WTC11 (cell line): ENCODE results near the gene NDUFS3. TPM values are rescaled to one million over a fixed set of nuclear protein-coding genes. Genes with fewer than 3 reads are reported as not detected.
A peak's percentile ranks its signal among the peaks of the same experiment; 100 is the strongest.

Source experiments
- ATF3 ChIP-seq: sonication (generic); formaldehyde crosslinking; conservative IDR thresholded peaks from 2 replicates; pipeline ENCODE4 v1.8.1; 2022; ENCODE audit warnings: mild to moderate bottlenecking, missing genetic modification reagents
- CBFB ChIP-seq: sonication (generic); formaldehyde crosslinking; IDR thresholded peaks from 2 replicates; pipeline ENCODE4 v1.8.1; 2022; ENCODE audit warnings: mild to moderate bottlenecking, low read depth, missing genetic modification reagents
- CREB1 ChIP-seq: sonication (generic); formaldehyde crosslinking; IDR thresholded peaks from 2 replicates; pipeline ENCODE4 v1.8.0; 2023; ENCODE audit warnings: mild to moderate bottlenecking, missing genetic modification reagents
- CTCF ChIP-seq: fragments of 200-600 bp; IDR thresholded peaks from 2 replicates; pipeline ENCODE4 v1.8.0; 2022; ENCODE audit warnings: antibody characterized with exemption
- EMX1 ChIP-seq: fragments of 250-450 bp; sonication (Bioruptor Pico); IDR thresholded peaks from 2 replicates; pipeline ENCODE4 v1.8.0; 2021; ENCODE audit warnings: mild to moderate bottlenecking
- FOXK1 ChIP-seq: sonication (generic); formaldehyde crosslinking; IDR thresholded peaks from 2 replicates; pipeline ENCODE4 v1.8.0; 2022; ENCODE audit warnings: mild to moderate bottlenecking, moderate library complexity, missing genetic modification reagents
- FOXP1 ChIP-seq: sonication (generic); formaldehyde crosslinking; IDR thresholded peaks from 2 replicates; pipeline ENCODE4 v1.8.0; 2022; ENCODE audit warnings: missing genetic modification reagents, mild to moderate bottlenecking, moderate library complexity, borderline replicate concordance
- FOXP4 ChIP-seq: sonication (generic); formaldehyde crosslinking; IDR thresholded peaks from 2 replicates; pipeline ENCODE4 v1.8.0; 2022; ENCODE audit warnings: mild to moderate bottlenecking, missing genetic modification reagents
- GRHL2 ChIP-seq: fragments of 250-450 bp; sonication (Bioruptor Pico); IDR thresholded peaks from 2 replicates; pipeline ENCODE4 v1.8.0; 2022; ENCODE audit warnings: mild to moderate bottlenecking, moderate library complexity; ENCODE audit not compliant: insufficient replicate concordance, severe bottlenecking
- JAZF1 ChIP-seq: fragments of 250-450 bp; sonication (Bioruptor Pico); IDR thresholded peaks from 2 replicates; pipeline ENCODE4 v1.9.0; 2021; ENCODE audit warnings: moderate library complexity, mild to moderate bottlenecking, inconsistent platforms
- JUN ChIP-seq: sonication (generic); formaldehyde crosslinking; IDR thresholded peaks from 2 replicates; pipeline ENCODE4 v1.8.0; 2023; ENCODE audit warnings: mild to moderate bottlenecking, missing genetic modification reagents
- MYBL2 ChIP-seq: sonication (generic); formaldehyde crosslinking; IDR thresholded peaks from 2 replicates; pipeline ENCODE4 v1.8.1; 2023; ENCODE audit warnings: mild to moderate bottlenecking, moderate library complexity, missing genetic modification reagents
- NFYB ChIP-seq: sonication (generic); formaldehyde crosslinking; conservative IDR thresholded peaks from 2 replicates; pipeline ENCODE4 v1.8.0; 2022; ENCODE audit warnings: low read depth, missing genetic modification reagents
- ZNF138 ChIP-seq: sonication (generic); formaldehyde crosslinking; conservative IDR thresholded peaks from 2 replicates; pipeline ENCODE4 v1.8.1; 2022; ENCODE audit warnings: mild to moderate bottlenecking, moderate library complexity, missing genetic modification reagents
- total RNA-seq: library from RNA; stranded (reverse); gene quantifications from 3 replicates; pipeline ENCODE4 v1.2.3, GENCODE V29; 2021
- TF ChIP-seq, protein P1 (sequence below): sonication (generic); formaldehyde crosslinking; IDR thresholded peaks from 2 replicates; pipeline ENCODE4 v1.8.0; 2022; ENCODE audit warnings: missing genetic modification reagents
- TF ChIP-seq, protein P2 (sequence below): sonication (generic); formaldehyde crosslinking; IDR thresholded peaks from 2 replicates; pipeline ENCODE4 v1.8.0; 2023; ENCODE audit warnings: missing genetic modification reagents, mild to moderate bottlenecking, borderline replicate concordance
- TF ChIP-seq, protein P3 (sequence below): fragments of 250-450 bp; sonication (Bioruptor Pico); IDR thresholded peaks from 2 replicates; pipeline ENCODE4 v1.9.0; 2021; ENCODE audit warnings: mild to moderate bottlenecking
- TF ChIP-seq, protein P4 (sequence below): sonication (generic); formaldehyde crosslinking; IDR thresholded peaks from 2 replicates; pipeline ENCODE4 v1.8.1; 2023; ENCODE audit warnings: mild to moderate bottlenecking, missing genetic modification reagents, borderline replicate concordance

NDUFS3 gene
- total RNA-seq, 1 experiment from 2014 or later, result 140 TPM

DNA sequence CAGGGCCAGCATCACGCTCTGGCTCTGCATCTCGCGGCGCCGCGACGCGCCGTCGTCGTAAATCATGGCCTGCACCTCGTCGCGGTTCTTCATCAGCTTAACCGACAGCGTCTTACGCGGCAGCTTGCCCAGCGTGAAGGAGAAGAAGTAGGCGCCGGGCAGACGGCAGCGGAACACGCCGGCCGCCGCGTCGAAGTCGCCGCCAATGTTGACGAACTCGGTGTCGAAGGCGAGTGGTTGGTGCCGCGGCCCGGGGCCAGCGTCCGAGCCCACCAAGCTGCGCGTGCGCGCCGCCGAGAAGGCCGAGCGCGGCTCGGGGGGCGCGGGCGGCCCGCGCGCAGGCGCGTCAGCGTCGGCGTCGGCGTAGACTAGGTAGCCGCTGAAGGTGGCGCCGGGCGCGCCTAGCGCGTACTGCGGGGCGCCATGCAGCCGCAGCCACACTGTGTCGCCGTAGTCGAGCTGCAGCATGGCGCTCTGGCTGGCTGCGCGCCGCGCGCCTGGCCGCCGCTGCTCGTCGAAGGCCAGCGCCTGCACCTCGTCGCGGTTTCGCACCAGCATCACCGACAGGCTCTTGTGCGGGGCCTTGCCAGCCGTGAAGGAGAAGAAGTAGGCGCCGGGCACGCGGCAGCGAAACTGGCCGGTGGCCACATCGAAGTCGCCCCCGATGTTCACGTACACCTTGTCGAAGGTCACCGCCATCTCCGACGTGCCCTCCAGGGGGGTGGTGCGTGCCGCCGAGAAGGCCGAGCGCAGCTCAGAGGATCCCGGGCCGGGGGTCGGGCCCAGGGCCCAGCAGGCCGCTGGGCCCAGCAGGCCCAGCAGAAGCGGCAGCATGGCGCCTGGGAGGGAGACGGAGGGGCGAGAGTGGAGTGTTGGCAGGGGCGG lies 11.3 kb downstream of the NDUFS3 start (continued):
- TF ChIP-seq FOXP4 (CRISPR knock-in tag) (peak; percentile 63; the same call in 1 of the 2 replicates), CREB1 (CRISPR knock-in tag) (no peak), EMX1 (CRISPR knock-in tag) (no peak), JAZF1 (CRISPR knock-in tag) (no peak), ATF3 (CRISPR knock-in tag) (no peak), CTCF (no peak), GRHL2 (CRISPR knock-in tag) (no peak), MYBL2 (CRISPR knock-in tag) (no peak), FOXK1 (CRISPR knock-in tag) (no peak), ZNF138 (no peak), JUN (CRISPR knock-in tag) (0 out of 2 replicates have a peak, but pooled peaks have one; percentile 33), NFYB (CRISPR knock-in tag) (0 out of 2 replicates have a peak, but pooled peaks have one; percentile 19), FOXP1 (CRISPR knock-in tag) (no peak), CBFB (0 out of 2 replicates have a peak, but pooled peaks have one; percentile 68)
- TF ChIP-seq, protein P1, sequence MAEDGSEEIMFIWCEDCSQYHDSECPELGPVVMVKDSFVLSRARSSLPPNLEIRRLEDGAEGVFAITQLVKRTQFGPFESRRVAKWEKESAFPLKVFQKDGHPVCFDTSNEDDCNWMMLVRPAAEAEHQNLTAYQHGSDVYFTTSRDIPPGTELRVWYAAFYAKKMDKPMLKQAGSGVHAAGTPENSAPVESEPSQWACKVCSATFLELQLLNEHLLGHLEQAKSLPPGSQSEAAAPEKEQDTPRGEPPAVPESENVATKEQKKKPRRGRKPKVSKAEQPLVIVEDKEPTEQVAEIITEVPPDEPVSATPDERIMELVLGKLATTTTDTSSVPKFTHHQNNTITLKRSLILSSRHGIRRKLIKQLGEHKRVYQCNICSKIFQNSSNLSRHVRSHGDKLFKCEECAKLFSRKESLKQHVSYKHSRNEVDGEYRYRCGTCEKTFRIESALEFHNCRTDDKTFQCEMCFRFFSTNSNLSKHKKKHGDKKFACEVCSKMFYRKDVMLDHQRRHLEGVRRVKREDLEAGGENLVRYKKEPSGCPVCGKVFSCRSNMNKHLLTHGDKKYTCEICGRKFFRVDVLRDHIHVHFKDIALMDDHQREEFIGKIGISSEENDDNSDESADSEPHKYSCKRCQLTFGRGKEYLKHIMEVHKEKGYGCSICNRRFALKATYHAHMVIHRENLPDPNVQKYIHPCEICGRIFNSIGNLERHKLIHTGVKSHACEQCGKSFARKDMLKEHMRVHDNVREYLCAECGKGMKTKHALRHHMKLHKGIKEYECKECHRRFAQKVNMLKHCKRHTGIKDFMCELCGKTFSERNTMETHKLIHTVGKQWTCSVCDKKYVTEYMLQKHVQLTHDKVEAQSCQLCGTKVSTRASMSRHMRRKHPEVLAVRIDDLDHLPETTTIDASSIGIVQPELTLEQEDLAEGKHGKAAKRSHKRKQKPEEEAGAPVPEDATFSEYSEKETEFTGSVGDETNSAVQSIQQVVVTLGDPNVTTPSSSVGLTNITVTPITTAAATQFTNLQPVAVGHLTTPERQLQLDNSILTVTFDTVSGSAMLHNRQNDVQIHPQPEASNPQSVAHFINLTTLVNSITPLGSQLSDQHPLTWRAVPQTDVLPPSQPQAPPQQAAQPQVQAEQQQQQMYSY (CRISPR knock-in tag), result no peak
- TF ChIP-seq, protein P2, sequence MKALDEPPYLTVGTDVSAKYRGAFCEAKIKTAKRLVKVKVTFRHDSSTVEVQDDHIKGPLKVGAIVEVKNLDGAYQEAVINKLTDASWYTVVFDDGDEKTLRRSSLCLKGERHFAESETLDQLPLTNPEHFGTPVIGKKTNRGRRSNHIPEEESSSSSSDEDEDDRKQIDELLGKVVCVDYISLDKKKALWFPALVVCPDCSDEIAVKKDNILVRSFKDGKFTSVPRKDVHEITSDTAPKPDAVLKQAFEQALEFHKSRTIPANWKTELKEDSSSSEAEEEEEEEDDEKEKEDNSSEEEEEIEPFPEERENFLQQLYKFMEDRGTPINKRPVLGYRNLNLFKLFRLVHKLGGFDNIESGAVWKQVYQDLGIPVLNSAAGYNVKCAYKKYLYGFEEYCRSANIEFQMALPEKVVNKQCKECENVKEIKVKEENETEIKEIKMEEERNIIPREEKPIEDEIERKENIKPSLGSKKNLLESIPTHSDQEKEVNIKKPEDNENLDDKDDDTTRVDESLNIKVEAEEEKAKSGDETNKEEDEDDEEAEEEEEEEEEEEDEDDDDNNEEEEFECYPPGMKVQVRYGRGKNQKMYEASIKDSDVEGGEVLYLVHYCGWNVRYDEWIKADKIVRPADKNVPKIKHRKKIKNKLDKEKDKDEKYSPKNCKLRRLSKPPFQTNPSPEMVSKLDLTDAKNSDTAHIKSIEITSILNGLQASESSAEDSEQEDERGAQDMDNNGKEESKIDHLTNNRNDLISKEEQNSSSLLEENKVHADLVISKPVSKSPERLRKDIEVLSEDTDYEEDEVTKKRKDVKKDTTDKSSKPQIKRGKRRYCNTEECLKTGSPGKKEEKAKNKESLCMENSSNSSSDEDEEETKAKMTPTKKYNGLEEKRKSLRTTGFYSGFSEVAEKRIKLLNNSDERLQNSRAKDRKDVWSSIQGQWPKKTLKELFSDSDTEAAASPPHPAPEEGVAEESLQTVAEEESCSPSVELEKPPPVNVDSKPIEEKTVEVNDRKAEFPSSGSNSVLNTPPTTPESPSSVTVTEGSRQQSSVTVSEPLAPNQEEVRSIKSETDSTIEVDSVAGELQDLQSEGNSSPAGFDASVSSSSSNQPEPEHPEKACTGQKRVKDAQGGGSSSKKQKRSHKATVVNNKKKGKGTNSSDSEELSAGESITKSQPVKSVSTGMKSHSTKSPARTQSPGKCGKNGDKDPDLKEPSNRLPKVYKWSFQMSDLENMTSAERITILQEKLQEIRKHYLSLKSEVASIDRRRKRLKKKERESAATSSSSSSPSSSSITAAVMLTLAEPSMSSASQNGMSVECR (CRISPR knock-in tag), result no peak; the same call in 1 of the 2 replicates
- TF ChIP-seq, protein P3, sequence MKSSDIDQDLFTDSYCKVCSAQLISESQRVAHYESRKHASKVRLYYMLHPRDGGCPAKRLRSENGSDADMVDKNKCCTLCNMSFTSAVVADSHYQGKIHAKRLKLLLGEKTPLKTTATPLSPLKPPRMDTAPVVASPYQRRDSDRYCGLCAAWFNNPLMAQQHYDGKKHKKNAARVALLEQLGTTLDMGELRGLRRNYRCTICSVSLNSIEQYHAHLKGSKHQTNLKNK (CRISPR knock-in tag), result no peak
- TF ChIP-seq, protein P4, sequence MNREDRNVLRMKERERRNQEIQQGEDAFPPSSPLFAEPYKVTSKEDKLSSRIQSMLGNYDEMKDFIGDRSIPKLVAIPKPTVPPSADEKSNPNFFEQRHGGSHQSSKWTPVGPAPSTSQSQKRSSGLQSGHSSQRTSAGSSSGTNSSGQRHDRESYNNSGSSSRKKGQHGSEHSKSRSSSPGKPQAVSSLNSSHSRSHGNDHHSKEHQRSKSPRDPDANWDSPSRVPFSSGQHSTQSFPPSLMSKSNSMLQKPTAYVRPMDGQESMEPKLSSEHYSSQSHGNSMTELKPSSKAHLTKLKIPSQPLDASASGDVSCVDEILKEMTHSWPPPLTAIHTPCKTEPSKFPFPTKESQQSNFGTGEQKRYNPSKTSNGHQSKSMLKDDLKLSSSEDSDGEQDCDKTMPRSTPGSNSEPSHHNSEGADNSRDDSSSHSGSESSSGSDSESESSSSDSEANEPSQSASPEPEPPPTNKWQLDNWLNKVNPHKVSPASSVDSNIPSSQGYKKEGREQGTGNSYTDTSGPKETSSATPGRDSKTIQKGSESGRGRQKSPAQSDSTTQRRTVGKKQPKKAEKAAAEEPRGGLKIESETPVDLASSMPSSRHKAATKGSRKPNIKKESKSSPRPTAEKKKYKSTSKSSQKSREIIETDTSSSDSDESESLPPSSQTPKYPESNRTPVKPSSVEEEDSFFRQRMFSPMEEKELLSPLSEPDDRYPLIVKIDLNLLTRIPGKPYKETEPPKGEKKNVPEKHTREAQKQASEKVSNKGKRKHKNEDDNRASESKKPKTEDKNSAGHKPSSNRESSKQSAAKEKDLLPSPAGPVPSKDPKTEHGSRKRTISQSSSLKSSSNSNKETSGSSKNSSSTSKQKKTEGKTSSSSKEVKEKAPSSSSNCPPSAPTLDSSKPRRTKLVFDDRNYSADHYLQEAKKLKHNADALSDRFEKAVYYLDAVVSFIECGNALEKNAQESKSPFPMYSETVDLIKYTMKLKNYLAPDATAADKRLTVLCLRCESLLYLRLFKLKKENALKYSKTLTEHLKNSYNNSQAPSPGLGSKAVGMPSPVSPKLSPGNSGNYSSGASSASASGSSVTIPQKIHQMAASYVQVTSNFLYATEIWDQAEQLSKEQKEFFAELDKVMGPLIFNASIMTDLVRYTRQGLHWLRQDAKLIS (CRISPR knock-in tag), result no peak
